T-helper 1 cell treated with Interleukin-12 subunit alpha and Interleukin-12 subunit beta and Interleukin-4 antibody, amounts not matched to agents 30 μg/mL and 1 μg/mL, for 36 hours (primary cell): ENCODE results near the gene HES4.
"Not testable (repeated sequence)": the region's sequence is repeated elsewhere in the genome, so short reads cannot be mapped to it uniquely, and the experiment has no call there.

Experiments
- H3K27ac Mint-ChIP-seq: one replicate; pipeline ENCODE4 v1.8.0; 2021; ENCODE audit warnings: mild to moderate bottlenecking, mixed read lengths
- H3K27me3 Mint-ChIP-seq: one replicate; pipeline ENCODE4 v1.8.0; 2021; ENCODE audit warnings: low read depth, mixed read lengths
- H3K36me3 Mint-ChIP-seq: one replicate; pipeline ENCODE4 v1.8.0; 2021; ENCODE audit warnings: low read depth, mixed read lengths
- H3K4me1 Mint-ChIP-seq: one replicate; pipeline ENCODE4 v1.8.0; 2021; ENCODE audit warnings: low read depth, mixed read lengths
- H3K4me3 Mint-ChIP-seq: one replicate; pipeline ENCODE4 v1.8.0; 2021; ENCODE audit warnings: mild to moderate bottlenecking, moderate library complexity, mixed read lengths
- H3K9me3 Mint-ChIP-seq: one replicate; pipeline ENCODE4 v1.8.0; 2021; ENCODE audit warnings: mixed read lengths

HES4 gene

GRCh38 chr1:1014799-1015681 lies 15.1 kb upstream of the HES4 start:
- Mint-ChIP-seq H3K36me3 (peaks cover 17% of the 10 kb centered on the region), H3K27me3 (no peaks in the 10 kb centered on the region), H3K27ac (peak overlapping the region; percentile 97), H3K9me3 (no peaks in the 10 kb centered on the region), H3K4me3 (peak overlapping the region; percentile 88), H3K4me1 (peaks cover 23% of the 10 kb centered on the region)

DNA sequence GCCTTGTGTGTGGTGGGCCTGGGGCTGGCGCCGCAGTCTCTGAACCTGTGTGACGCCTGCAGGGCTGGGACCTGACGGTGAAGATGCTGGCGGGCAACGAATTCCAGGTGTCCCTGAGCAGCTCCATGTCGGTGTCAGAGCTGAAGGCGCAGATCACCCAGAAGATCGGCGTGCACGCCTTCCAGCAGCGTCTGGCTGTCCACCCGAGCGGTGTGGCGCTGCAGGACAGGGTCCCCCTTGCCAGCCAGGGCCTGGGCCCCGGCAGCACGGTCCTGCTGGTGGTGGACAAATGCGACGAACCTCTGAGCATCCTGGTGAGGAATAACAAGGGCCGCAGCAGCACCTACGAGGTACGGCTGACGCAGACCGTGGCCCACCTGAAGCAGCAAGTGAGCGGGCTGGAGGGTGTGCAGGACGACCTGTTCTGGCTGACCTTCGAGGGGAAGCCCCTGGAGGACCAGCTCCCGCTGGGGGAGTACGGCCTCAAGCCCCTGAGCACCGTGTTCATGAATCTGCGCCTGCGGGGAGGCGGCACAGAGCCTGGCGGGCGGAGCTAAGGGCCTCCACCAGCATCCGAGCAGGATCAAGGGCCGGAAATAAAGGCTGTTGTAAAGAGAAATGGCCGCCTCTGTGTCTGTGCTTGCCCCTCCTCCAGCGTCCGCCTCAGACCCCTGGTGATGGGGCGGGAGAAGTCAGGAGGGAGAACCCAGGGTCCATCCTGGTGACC lies 14.2 kb upstream of the HES4 start:
- H3K27me3 Mint-ChIP-seq: no peaks in the 10 kb centered on the region
- peaks cover 23% of the 10 kb centered on the region for H3K4me1 Mint-ChIP-seq
- H3K9me3 Mint-ChIP-seq: no peaks in the 10 kb centered on the region
- H3K4me3 Mint-ChIP-seq: peak overlapping the region; percentile 88
- H3K36me3 Mint-ChIP-seq: peaks cover 17% of the 10 kb centered on the region
- H3K27ac Mint-ChIP-seq: peak overlapping the region; percentile 97

DNA sequence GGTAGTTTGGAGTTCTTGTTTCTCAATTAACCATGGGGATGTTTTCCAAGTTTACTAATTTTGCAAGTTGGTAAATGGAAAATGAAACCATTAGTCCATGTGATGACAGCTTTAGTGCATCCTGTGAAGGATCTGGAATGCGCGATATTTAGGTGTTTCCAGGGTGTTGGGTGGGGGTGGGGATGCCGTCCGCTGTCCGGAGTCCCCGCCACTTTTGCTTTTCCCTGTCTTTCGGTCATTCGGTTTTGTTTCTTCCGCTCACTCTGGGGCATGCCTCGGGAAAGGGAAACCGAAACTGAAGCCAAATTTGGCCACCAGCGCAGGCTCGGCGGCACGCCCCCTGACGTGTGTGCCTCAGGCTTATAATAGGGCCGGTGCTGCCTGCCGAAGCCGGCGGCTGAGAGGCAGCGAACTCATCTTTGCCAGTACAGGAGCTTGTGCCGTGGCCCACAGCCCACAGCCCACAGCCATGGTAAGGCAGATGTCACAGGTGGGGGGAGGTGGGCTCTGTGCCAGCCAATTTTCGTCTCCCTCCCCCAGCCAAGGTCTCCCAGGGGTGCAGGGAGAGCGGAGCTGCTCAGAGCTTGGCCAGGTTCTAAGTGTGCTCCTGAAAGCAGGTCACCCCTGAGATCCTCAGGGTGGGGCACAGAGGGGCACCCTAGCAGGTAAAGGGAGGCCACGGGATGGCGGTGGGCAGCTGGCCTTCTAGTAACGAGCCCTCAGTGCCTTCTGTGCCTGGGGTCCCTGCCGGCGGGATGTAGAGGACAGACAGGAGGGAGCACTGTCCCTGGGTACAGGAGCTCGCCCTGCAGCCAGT lies 13.4 kb upstream of the HES4 start, which contains the start of gene ISG15:
Gene ISG15 (plus strand): TSS at position 393 of the 817 bp plus-strand sequence. CDS start 77 bp downstream, at position 470.
- peaks cover 2% of the 10 kb centered on the region for H3K27me3 Mint-ChIP-seq
- peaks cover 17% of the 10 kb centered on the region for H3K36me3 Mint-ChIP-seq
- peak within 1 kb of the TSS; percentile 88 for H3K4me3 Mint-ChIP-seq
- peaks cover 23% of the 10 kb centered on the region for H3K4me1 Mint-ChIP-seq
- H3K9me3 Mint-ChIP-seq: no peaks in the 10 kb centered on the region
- H3K27ac Mint-ChIP-seq: peak within 1 kb of the TSS; percentile 97

DNA sequence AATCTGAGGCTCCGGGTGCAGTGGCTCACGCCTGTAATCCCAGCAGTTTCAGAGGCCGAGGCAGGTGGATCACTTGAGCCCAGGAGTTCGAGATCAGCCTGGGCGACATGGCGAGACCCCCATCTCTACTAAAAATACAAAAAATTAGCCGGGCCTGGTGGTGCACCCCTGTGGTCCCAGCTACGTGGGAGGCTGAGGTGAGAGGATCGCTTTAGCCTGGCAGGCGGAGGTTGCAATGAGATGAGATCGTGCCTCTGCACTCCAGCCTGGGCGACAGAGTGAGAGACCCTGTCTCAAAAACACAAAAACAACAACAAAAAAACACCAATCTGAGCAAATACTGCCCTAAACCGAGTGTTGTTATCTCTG lies 12.8 kb upstream of the HES4 start:
- H3K4me1 Mint-ChIP-seq: peaks cover 23% of the 10 kb centered on the region
- not testable (repeated sequence) for H3K9me3 Mint-ChIP-seq

DNA sequence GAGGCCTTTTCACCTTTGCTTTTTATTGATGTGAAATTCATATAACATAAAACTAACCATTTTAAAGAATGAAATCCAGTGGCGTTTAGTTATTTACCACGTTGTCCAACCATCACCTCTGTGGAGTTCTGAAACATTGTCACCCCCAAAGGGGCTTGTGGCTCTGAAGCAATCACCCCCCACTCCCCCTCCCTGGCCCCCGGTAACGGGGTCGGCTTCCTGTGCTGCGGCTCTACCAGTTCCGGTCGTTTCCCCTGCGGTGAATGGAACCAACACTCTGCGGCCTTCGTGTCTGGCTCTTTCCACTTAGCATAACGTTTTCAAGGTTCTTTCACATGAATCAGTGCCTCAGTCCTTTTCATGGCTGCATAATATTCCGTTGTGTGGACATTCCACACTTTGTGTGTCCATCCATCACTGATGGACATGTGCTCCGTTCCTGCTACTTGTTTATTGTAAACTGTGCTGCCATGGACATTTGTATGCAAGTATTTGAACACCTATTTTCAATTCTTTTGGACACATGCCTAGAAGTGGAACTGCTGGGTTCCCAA lies 11.6 kb upstream of the HES4 start:
- Mint-ChIP-seq H3K9me3 (no peaks in the 10 kb centered on the region), H3K27ac (no peak overlapping the region), H3K36me3 (peaks cover 12% of the 10 kb centered on the region), H3K4me3 (no peak overlapping the region), H3K27me3 (peaks cover 6% of the 10 kb centered on the region), H3K4me1 (peaks cover 17% of the 10 kb centered on the region)

More for the DNA sequence above, 12.8 kb upstream of the HES4 start:
- not testable (repeated sequence) for H3K27me3 Mint-ChIP-seq
- H3K27ac Mint-ChIP-seq: peak overlapping the region; percentile 97
- H3K4me3 Mint-ChIP-seq: peak overlapping the region; percentile 88
- peaks cover 17% of the 10 kb centered on the region for H3K36me3 Mint-ChIP-seq

DNA sequence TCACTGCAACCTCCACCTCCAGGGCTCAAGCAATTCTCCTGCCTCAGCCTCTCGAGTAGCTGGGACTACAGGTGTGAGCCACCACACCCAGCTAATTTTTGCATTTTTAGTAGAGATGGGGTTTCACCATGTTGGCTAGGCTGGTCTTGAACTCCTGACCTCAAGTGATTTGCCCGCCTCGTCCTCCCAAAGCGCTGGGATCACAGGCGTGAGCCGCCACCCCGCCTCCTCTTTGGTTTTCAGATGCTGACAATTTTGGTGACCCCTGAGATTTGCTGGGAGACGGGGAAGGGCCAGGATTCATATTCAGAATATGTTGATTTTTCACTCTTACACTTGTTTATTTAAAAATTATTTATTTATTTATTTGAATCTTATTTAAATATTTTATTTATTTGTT lies 10.2 kb upstream of the HES4 start:
- H3K4me3 Mint-ChIP-seq, H3K9me3 Mint-ChIP-seq, H3K27me3 Mint-ChIP-seq, H3K27ac Mint-ChIP-seq: not testable (repeated sequence)
- Mint-ChIP-seq H3K4me1 (peaks cover 16% of the 10 kb centered on the region), H3K36me3 (peaks cover 11% of the 10 kb centered on the region)

DNA sequence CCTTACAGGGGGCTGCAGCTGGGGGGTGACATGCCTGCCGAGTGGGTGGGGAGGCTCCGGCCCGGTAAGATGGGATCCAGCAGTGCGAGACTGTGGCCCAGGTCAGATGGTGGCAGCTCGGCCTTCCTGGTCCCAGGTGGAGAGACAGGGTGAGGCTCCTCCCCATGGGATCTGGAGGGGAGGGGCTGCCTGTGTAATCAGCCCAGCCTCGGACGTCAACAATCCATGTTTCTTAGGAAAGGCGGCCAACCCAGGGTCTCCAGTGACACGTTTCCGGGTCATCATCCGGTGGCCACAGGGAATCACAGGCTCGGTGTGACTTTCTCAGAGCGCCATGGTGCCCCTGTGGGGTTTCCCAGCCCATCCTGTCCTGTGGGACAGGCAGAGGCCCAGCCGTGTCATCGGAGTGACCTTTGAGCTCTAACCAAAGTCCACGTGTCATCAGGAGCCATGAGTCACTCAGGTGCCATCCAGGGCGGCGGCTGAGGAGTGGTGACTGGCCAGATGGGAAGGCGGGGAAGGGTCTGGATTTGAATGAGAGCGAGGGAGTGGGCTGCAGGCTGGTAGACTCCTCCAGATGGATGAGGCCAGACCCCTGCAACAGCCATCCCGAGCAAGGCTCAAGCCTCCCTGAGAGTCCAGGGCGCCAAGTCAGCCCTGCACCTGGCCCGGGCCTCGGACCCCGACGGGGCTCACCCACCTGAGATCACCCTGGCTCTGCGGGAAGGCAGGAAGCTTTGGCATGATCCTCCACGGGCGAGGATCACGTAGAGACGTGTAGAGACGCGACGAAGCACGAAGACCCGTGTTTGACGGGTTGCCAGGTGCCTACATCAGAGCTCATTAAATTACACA lies 6.6 kb upstream of the HES4 start:
- Mint-ChIP-seq H3K4me1 (peaks cover 9% of the 10 kb centered on the region), H3K36me3 (no peaks in the 10 kb centered on the region), H3K27ac (no peak overlapping the region), H3K9me3 (no peaks in the 10 kb centered on the region), H3K27me3 (peaks cover 31% of the 10 kb centered on the region), H3K4me3 (no peak overlapping the region)

DNA sequence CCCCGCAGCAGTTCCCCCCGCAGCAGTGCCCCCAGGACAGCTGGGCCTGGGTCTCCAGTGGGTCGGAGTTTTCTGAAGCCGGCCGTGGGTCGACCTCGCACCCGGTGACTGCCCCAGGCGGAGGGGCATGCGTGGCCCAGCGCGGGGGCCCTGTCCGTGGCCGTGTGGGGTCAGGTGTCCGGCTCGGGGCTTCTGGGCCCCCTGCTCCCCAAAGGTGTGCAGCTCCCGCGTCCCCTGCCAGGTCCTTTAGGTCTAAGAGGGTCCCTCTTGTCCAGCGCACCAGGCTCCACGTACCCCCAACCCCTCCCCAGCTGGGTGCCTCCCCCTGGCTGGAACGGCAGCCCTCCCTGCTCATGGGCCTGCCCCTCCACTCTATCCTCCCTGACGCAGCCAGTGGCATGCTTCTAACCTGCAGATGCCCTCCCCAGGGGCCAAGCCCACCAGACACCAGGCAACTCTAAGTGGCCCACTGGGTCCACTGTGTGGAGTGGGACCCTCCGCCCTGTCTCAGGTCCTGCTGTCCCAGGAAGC lies 5.9 kb upstream of the HES4 start:
- H3K36me3 Mint-ChIP-seq: no peaks in the 10 kb centered on the region
- H3K27ac Mint-ChIP-seq: no peak overlapping the region
- H3K9me3 Mint-ChIP-seq: no peaks in the 10 kb centered on the region
- peaks cover 9% of the 10 kb centered on the region for H3K4me1 Mint-ChIP-seq
- H3K27me3 Mint-ChIP-seq: peaks cover 36% of the 10 kb centered on the region
- no peak overlapping the region for H3K4me3 Mint-ChIP-seq

DNA sequence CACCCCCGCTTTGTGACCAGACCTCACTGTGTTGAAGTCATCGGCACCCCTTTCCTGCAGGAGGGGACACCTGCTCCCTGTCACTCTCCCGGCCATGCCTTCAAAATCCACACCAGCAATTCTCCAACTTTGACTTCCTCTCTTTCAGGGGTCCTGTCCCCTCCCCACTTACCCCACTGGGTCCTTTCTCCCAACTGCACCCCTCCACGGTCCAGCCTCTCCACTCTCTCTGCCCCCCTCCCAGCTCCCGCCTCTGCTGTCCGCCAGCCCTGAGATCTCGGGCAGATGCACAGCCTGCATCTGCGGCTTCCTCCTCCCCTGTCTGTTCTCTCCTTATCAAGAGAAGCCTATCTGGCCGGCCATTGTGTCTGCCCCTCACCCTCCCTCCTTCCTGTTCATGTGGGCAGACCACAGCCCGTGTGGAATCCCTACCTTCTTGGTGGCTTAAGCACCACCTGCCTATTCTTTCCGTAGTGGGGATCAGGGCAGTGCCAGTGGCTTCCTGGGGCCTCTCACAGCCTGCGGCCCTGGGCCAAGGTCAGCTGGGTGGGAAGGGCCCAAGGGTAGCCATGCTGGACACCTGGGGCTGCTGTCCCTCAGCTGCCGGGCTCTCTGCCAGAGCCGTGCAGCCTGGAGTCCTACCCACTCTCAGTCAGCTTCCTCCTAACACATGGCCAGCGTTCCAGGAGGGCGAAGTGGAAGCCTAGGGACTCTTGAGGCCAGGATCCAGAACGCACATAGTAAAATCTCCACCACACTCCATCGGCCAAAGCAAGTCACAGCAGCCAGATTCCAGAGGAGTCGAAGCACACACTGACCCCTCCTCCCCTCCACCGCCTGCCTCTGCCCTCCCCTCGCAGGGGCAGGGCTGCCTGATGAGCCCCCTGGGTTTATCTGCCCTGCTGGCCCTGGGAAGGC lies 5.1 kb upstream of the HES4 start:
- peak overlapping the region; percentile 32 for H3K27ac Mint-ChIP-seq
- H3K9me3 Mint-ChIP-seq: no peaks in the 10 kb centered on the region
- no peaks in the 10 kb centered on the region for H3K36me3 Mint-ChIP-seq
- H3K4me3 Mint-ChIP-seq: peak overlapping the region; percentile 30
- H3K4me1 Mint-ChIP-seq: peaks cover 10% of the 10 kb centered on the region
- peaks cover 39% of the 10 kb centered on the region for H3K27me3 Mint-ChIP-seq

- no peaks in the 10 kb centered on the region for H3K36me3 Mint-ChIP-seq
- no peak overlapping the region for H3K27ac Mint-ChIP-seq
- H3K9me3 Mint-ChIP-seq: no peaks in the 10 kb centered on the region
- peaks cover 10% of the 10 kb centered on the region for H3K4me1 Mint-ChIP-seq
- peaks cover 41% of the 10 kb centered on the region for H3K27me3 Mint-ChIP-seq
- peak overlapping the region; percentile 30 for H3K4me3 Mint-ChIP-seq
Observed at GRCh38 chr1:1004420-1004779, 4.5 kb upstream of the HES4 start.

DNA sequence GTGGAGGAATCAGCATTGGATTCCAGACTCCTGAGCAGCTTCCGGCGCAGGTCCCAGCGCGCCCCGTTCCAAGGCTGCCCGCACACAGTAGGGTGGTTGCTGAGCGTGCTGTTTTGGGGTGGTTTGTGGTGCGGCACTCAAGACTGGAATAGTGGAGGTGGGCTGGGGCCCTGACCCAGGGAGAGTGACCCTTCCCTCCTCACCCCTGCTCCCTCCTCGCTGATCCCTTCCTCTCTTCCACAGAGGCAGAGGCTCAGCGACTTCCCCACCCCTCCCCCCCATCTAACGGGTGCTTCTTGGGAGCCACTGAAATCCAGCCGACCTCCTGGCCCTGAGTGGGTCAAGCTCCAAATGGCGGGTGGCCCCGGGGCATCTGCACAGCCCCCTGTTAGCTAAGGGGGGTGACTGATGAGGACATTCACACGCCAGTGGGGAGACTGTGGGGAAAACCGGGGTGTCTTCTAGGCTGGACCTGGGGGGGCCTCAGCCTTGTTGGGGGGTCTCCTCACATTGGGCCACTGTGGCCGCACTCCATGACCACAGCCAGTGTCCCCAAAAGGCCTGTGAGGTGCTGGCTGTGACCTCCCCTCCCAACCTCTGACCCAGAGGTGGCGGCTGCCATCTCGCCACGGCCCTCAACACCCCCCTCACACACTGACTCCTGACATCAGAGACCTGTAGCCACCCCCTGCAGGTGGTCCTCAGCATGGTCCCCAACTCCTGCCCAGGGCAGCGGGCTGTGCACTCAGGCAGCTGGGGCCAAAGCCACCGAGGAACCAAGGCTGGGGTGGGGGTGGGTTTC lies 3.9 kb upstream of the HES4 start:
- peaks cover 42% of the 10 kb centered on the region for H3K27me3 Mint-ChIP-seq
- H3K27ac Mint-ChIP-seq: no peak overlapping the region
- H3K36me3 Mint-ChIP-seq: no peaks in the 10 kb centered on the region
- H3K4me3 Mint-ChIP-seq: no peak overlapping the region
- H3K9me3 Mint-ChIP-seq: no peaks in the 10 kb centered on the region
- peaks cover 10% of the 10 kb centered on the region for H3K4me1 Mint-ChIP-seq
